Measurements from ENCODE around the gene NOA1.

NOA1 gene

DNA sequence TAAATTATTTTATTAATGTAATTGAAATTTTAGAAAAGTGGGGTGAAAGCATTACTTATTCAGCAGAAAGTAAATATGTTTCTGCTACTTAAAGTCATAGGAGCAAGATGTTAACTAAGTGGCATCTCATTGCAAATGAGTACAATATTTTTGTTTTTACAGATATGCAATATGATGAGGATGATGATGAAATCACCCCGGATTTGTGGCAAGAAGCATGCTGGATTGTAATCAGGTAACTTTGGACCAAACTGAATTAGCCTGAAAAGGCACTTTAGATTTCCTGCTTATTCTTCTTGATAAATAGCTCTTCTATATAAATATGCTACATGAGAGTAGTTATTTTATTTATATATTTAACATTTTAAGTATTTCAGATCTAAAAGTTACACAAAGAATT, 8.8 kb upstream of the NOA1 start:
- DNase-seq (ENCODE audit: insufficient read length, low spot score) (no peak), FAIRE-seq (no peak)
- TF ChIP-seq PAX5 (IDR thresholded peaks at IDR 0.05; ENCODE audit: insufficient read depth, low read length, severe bottlenecking) (no peak), POU2F2 (IDR thresholded peaks at IDR 0.05; ENCODE audit: low read depth, low read length) (no peak), POLR2A (IDR thresholded peaks at IDR 0.05; ENCODE audit: low read depth, low read length) (no peak), SPI1 (IDR thresholded peaks at IDR 0.05; ENCODE audit: low read depth, low read length) (no peak), TAF1 (IDR thresholded peaks at IDR 0.05; ENCODE audit: low read depth, low read length) (no peak), POLR2AphosphoS5 (IDR thresholded peaks at IDR 0.05; ENCODE audit: low read depth, low read length) (no peak)

DNA sequence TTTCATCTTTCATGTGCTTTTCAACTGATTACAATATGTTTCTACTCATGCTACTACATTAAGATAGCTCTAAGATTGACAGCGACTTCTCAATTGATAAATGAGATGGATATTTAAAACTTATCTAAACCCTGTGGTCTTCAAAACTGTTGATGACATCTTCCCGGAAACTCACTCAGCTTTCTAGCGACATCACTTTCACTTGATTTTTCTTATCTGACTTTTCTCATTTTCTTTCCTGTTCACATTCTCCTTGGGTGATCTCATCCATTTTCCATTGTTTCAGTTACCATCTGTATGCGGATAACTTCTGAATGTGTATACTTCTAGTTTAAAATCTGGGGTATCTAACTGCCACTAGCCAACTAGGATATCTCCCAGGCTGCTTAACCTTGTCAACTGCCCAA, 4.4 kb upstream of the NOA1 start:
- TF ChIP-seq TAF1 (IDR thresholded peaks at IDR 0.05; ENCODE audit: low read depth, low read length) = no peak
- TF ChIP-seq POLR2A (IDR thresholded peaks at IDR 0.05; ENCODE audit: low read depth, low read length) = no peak
- no peak for TF ChIP-seq POU2F2 (IDR thresholded peaks at IDR 0.05; ENCODE audit: low read depth, low read length)
- no peak for TF ChIP-seq SPI1 (IDR thresholded peaks at IDR 0.05; ENCODE audit: low read depth, low read length)
- no peak for TF ChIP-seq PAX5 (IDR thresholded peaks at IDR 0.05; ENCODE audit: insufficient read depth, low read length, severe bottlenecking)
- no peak for TF ChIP-seq POLR2AphosphoS5 (IDR thresholded peaks at IDR 0.05; ENCODE audit: low read depth, low read length)
- DNase-seq (ENCODE audit: insufficient read length, low spot score) (no peak), FAIRE-seq (no peak)

DNA sequence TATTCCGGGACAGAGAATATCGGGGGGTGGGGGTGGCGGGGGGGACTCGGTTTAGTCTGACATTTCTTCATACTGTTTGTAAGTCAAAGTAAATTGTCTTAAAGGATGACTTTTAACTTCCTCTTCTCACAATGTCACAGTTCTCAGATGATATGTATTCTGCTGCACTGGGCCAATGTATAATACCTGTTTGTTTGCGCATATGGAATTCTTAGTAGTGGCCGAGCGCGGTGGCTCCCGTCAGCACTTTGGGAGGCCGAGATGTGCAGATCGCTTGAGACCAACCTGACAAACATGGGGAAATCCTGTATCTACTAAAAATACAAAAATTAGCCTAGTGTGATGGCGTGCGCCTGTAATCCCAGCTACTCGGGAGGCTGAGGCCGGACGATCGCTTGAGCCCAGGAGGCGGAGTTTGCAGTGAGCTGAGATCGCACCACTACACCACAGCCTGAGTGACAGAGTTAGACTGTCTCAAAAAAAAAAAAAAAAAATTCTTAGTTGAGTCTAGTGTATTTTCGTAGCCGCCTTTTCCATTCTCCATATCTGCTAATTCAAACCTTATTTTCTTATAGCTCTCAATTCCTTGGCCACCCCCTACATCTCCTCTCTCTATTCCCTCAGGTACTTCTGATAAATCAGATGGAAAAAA, 2.1 kb upstream of the NOA1 start:
- DNase-seq (ENCODE audit: insufficient read length, low spot score) = no peak
- peak; percentile 33 for FAIRE-seq
- no peak for TF ChIP-seq POU2F2 (IDR thresholded peaks at IDR 0.05; ENCODE audit: low read depth, low read length)
- no peak for TF ChIP-seq TAF1 (IDR thresholded peaks at IDR 0.05; ENCODE audit: low read depth, low read length)
- TF ChIP-seq SPI1 (IDR thresholded peaks at IDR 0.05; ENCODE audit: low read depth, low read length) = no peak
- TF ChIP-seq POLR2A (IDR thresholded peaks at IDR 0.05; ENCODE audit: low read depth, low read length) = no peak
- TF ChIP-seq POLR2AphosphoS5 (IDR thresholded peaks at IDR 0.05; ENCODE audit: low read depth, low read length) = no peak
- TF ChIP-seq PAX5 (IDR thresholded peaks at IDR 0.05; ENCODE audit: insufficient read depth, low read length, severe bottlenecking) = no peak

DNA sequence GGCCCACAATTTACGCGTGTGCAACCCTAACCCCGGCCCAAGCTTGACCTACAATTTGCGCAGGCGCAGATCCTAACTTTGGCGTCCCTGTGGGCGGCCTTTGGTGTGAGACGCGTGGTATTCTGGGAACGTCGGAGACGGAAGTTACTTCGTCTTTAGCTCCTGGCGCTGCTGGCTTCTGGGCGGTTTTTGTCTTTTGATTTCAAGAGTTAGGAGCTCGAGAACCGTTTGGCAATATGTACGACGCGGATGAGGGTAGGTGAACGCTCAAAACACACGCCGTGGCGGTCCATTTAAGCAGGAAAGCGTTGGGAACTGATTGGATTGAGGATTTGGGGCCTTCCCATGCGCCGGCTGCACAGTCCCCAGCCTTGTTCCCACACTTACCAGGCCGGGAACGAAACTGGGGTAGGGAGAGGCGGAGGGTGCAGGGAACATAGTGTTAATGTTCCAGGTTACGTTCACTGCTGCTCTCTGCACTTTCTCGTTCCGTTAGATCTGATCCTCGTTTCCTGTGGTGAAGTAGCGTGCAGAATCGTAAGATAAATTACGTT, 1.4 kb upstream of the NOA1 start, which contains the start of gene POLR2B:
TSS of gene POLR2B (plus strand) at position 147 of the 554 bp plus-strand sequence. CDS start at position 237, 90 bp downstream.
- FAIRE-seq = peak; percentile 90

DNA sequence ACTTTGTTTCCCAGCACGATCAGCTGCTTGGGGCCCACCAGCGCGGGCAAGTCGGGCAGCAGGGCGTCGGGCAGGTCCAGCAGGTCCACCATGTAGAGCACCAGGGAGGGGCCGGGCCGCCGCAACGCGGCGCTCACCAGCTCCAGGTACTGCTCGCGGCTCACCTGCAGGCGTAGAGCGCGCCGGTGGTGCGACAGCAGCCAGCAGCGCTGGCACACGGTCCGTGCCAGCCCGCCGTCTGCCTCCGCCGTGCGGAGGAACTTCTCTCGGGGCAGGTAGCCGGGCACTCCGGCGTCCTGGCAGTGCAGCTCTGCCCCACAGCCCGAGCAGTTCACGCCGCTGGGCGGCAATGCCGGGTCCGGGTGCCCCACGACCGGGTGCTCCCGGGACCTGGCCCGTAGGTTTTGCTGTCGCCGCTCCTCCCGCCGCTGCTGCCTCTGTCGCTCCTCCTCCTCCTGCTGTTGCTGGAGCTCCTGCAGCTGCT, 527 bp downstream of the NOA1 start:
- FAIRE-seq = peak; percentile 76
- peak; percentile 44 for DNase-seq (ENCODE audit: insufficient read length, low spot score)
- no peak for TF ChIP-seq POLR2A (IDR thresholded peaks at IDR 0.05; ENCODE audit: low read depth, low read length)
- TF ChIP-seq POU2F2 (IDR thresholded peaks at IDR 0.05; ENCODE audit: low read depth, low read length) = no peak
- TF ChIP-seq PAX5 (IDR thresholded peaks at IDR 0.05; ENCODE audit: insufficient read depth, low read length, severe bottlenecking) = no peak
- 0 out of 2 replicates have a peak, but pooled peaks have one; percentile 3 for TF ChIP-seq TAF1 (IDR thresholded peaks at IDR 0.05; ENCODE audit: low read depth, low read length)
- TF ChIP-seq POLR2AphosphoS5 (IDR thresholded peaks at IDR 0.05; ENCODE audit: low read depth, low read length) = no peak

More for the DNA sequence above, 1.4 kb upstream of the NOA1 start, which contains the start of gene POLR2B:
- TF ChIP-seq SPI1 (IDR thresholded peaks at IDR 0.05; ENCODE audit: low read depth, low read length) (no peak), POLR2A (IDR thresholded peaks at IDR 0.05; ENCODE audit: low read depth, low read length) (peak; percentile 84), TAF1 (IDR thresholded peaks at IDR 0.05; ENCODE audit: low read depth, low read length) (peak; percentile 72; the same call in 1 of the 2 replicates), POU2F2 (IDR thresholded peaks at IDR 0.05; ENCODE audit: low read depth, low read length) (peak; percentile 36; the same call in 1 of the 2 replicates), PAX5 (IDR thresholded peaks at IDR 0.05; ENCODE audit: insufficient read depth, low read length, severe bottlenecking) (no peak), POLR2AphosphoS5 (IDR thresholded peaks at IDR 0.05; ENCODE audit: low read depth, low read length) (peak; percentile 82)
- DNase-seq (ENCODE audit: insufficient read length, low spot score) = peak; percentile 58

DNA sequence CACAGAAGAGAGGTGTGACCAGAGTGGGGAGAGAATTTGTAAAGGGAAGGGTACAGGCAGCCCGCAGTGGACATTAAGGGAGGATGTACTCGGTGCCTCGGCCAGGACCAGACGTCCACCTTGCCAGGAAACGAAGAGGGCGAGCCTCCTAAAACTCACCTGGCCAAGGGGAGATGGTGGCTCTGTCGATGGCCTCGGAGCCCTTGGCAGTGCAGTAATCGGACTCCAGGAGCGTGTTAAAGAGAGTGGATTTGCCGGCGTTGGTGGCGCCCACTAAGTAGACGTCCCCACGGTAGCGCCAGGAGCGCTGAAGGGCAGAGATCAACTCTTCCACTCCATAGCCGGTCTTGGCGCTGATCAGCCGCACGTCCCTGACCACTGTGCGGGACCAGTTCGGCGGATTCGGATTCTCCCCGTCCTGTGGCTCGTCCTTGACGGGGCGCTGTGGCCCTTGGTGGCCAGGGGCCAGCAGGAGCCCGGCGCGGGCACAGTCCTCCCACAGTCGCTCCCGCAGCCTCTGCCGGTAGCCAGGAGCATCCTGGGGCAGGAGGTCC, 1.0 kb downstream of the NOA1 start:
- FAIRE-seq = no peak
- no peak for TF ChIP-seq POU2F2 (IDR thresholded peaks at IDR 0.05; ENCODE audit: low read depth, low read length)
- no peak for TF ChIP-seq POLR2AphosphoS5 (IDR thresholded peaks at IDR 0.05; ENCODE audit: low read depth, low read length)
- no peak for DNase-seq (ENCODE audit: insufficient read length, low spot score)

DNA sequence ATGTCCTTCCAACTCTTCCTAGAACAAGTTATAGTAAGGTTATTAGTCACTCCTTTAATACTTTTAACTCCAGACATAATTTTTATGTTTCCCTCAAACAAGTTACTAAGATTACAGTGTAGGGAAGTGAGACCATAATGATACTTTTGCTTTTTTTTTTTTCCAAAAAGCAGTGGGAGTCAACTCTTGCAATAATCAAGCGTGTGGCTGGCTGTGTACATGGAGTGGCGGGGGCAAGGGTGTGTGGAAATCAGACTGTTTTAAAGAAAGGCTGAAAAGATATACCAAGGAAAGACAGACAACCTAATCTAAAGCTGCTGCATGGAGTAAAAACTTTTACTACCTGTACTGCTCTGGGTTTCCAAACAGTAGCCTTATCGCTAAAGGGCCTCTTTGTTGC, 4.1 kb downstream of the NOA1 start:
- TF ChIP-seq TAF1 (IDR thresholded peaks at IDR 0.05; ENCODE audit: low read depth, low read length) = no peak
- TF ChIP-seq SPI1 (IDR thresholded peaks at IDR 0.05; ENCODE audit: low read depth, low read length) = no peak
- no peak for TF ChIP-seq POU2F2 (IDR thresholded peaks at IDR 0.05; ENCODE audit: low read depth, low read length)
- TF ChIP-seq PAX5 (IDR thresholded peaks at IDR 0.05; ENCODE audit: insufficient read depth, low read length, severe bottlenecking) = no peak
- TF ChIP-seq POLR2A (IDR thresholded peaks at IDR 0.05; ENCODE audit: low read depth, low read length) = no peak
- TF ChIP-seq POLR2AphosphoS5 (IDR thresholded peaks at IDR 0.05; ENCODE audit: low read depth, low read length) = no peak
- FAIRE-seq (no peak), DNase-seq (ENCODE audit: insufficient read length, low spot score) (no peak)

DNA sequence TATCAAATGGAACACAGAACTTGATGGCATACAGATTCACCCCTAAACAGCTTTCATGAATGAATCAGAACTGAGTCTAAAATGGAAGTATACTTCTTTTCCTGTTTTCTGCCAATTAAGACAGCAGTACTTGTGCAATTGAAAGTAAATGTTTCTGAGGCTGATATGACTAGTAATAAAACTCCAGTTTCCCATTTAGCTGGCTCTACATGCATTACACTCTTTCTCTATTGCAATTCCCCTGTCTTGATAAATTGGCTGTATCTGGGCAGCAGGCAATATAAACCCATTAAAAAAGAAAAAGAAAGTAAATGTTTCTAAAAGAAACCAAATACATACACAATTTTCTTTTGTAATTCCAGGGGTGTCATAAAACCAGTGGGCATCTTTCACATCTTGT, 4.6 kb downstream of the NOA1 start:
- no peak for TF ChIP-seq POLR2AphosphoS5 (IDR thresholded peaks at IDR 0.05; ENCODE audit: low read depth, low read length)
- no peak for TF ChIP-seq POU2F2 (IDR thresholded peaks at IDR 0.05; ENCODE audit: low read depth, low read length)
- FAIRE-seq (no peak), DNase-seq (ENCODE audit: insufficient read length, low spot score) (no peak)

DNA sequence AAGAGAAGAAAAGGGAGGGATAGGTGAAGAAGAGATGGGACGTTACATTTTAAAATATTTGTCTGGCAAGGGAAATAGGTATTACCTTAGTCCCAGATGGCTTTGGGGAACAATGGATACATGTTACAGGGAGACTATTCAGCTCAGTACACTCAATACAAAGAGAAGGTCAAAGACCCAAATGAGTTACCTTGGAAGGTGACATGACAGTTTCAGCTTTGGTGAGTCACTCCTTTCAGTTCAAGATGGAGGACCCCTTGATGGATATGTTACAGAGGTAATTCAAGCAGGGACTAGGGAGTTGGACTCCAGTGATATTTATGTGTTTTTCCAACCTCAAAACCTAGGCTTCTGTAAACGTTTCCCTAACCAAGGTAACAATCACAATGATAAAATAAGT, 5.0 kb downstream of the NOA1 start:
- FAIRE-seq (no peak), DNase-seq (ENCODE audit: insufficient read length, low spot score) (no peak)
- no peak for TF ChIP-seq PAX5 (IDR thresholded peaks at IDR 0.05; ENCODE audit: insufficient read depth, low read length, severe bottlenecking)
- no peak for TF ChIP-seq POLR2A (IDR thresholded peaks at IDR 0.05; ENCODE audit: low read depth, low read length)
- TF ChIP-seq POU2F2 (IDR thresholded peaks at IDR 0.05; ENCODE audit: low read depth, low read length) = no peak
- no peak for TF ChIP-seq SPI1 (IDR thresholded peaks at IDR 0.05; ENCODE audit: low read depth, low read length)
- no peak for TF ChIP-seq POLR2AphosphoS5 (IDR thresholded peaks at IDR 0.05; ENCODE audit: low read depth, low read length)
- no peak for TF ChIP-seq TAF1 (IDR thresholded peaks at IDR 0.05; ENCODE audit: low read depth, low read length)
